ENCODE measurements around the gene NECTIN3.

Gene NECTIN3

DNA sequence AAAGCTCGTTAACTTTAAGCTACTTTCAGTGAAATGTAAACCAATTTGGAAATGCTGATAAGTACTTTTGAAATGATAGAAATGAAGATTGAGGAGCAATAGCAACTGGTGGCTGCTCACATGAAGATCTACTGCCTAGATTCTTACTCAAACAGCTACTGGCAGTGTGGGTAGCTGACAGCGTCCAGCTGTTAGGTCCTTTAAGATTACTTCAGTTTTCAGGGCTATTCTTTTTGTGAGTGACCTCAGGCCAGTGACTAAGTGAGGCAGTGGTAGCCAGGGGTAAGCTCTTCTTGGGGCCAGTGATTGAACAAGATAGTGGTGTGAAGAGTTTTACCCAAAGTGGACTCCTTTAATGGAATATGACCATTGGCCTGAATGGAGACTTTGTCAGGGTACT, 41.3 kb downstream of the NECTIN3 start:
- DNase-seq = no peak

DNA sequence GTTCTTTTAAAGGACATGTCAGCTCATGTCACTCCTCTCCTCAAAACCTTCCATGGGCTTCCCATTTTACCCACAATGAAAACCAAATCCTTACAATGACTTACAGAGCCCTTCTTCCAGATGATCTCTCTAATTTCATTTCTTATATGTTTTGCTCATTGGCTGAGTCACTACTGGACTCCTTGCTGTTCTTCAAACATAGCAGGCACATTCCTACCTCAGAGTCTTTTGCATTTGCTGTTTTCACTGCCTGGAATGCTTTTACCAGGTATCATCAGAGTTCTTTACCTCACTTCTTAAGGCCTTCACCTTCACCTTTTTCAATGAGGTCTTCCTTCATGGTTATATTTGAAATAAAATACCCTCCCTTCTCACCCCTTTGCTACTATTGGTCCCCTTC, 57.3 kb downstream of the NECTIN3 start:
- no peak for DNase-seq
- TF ChIP-seq GATA1 (IDR thresholded peaks at IDR 0.05; ENCODE audit: low read depth, low read length) (no peak), POLR2A (IDR thresholded peaks at IDR 0.05; ENCODE audit: low read length) (no peak)

More for the DNA sequence above, 41.3 kb downstream of the NECTIN3 start:
- TF ChIP-seq GATA1 (IDR thresholded peaks at IDR 0.05; ENCODE audit: low read depth, low read length) (no peak), POLR2A (IDR thresholded peaks at IDR 0.05; ENCODE audit: low read length) (no peak)

- TF ChIP-seq GATA1 (IDR thresholded peaks at IDR 0.05; ENCODE audit: low read depth, low read length) (no peak), POLR2A (IDR thresholded peaks at IDR 0.05; ENCODE audit: low read length) (no peak)
- no peak for DNase-seq
Observed at GRCh38 chr3:111130827-111131226, 59.2 kb downstream of the NECTIN3 start.

GRCh38 chr3:111134302-111134701, 62.7 kb downstream of the NECTIN3 start:
- no peak for TF ChIP-seq POLR2A (IDR thresholded peaks at IDR 0.05; ENCODE audit: low read length)
- no peak for TF ChIP-seq GATA1 (IDR thresholded peaks at IDR 0.05; ENCODE audit: low read depth, low read length)

DNA sequence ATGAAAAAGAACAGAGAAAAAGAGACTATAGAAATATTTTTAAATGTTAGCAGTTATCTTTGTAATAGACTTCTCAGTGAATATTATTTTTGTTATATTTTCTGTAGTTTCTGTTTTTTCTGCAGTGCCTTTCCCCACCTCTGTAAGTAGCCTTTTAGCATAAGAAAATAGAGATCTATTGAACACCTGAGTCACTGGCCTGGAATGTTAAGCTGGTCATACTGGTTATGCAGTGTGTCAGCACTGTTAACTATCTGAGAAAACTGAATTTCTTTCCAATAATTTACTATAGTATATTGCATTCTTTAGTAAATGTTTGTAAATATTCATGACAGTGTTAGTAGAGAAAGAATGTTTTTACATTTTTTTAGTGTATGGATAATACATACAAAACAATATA, 79.8 kb downstream of the NECTIN3 start:
- DNase-seq = no peak
- TF ChIP-seq GATA1 (IDR thresholded peaks at IDR 0.05; ENCODE audit: low read depth, low read length) = no peak
- no peak for TF ChIP-seq POLR2A (IDR thresholded peaks at IDR 0.05; ENCODE audit: low read length)

More at GRCh38 chr3:111134302-111134701, 62.7 kb downstream of the NECTIN3 start:
- no peak for DNase-seq

- DNase-seq = no peak
- TF ChIP-seq GATA1 (IDR thresholded peaks at IDR 0.05; ENCODE audit: low read depth, low read length) = no peak
- TF ChIP-seq POLR2A (IDR thresholded peaks at IDR 0.05; ENCODE audit: low read length) = no peak
Observed at GRCh38 chr3:111152496-111152895, 80.9 kb downstream of the NECTIN3 start.

GRCh38 chr3:111156517-111156916, 84.9 kb downstream of the NECTIN3 start:
- DNase-seq = no peak
- no peak for TF ChIP-seq GATA1 (IDR thresholded peaks at IDR 0.05; ENCODE audit: low read depth, low read length)
- TF ChIP-seq POLR2A (IDR thresholded peaks at IDR 0.05; ENCODE audit: low read length) = no peak

DNA sequence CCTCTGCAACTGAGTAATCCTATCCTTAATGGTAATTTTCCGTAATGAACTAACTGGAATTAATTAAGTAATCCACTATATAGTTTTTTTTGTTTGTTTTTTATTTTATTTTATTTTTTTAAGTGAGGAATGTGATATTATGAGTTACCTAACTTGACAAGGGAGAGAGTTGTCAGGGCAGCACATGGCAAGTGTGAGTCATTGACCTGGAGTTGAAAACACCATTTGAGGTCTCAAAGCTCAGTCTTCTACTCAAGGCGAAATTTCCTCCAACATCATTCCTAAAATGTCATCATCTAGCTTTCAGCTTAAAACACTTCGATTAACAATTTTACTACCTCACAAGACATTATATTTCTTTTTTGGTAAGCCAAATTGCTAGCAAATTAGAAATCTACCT, 87.8 kb downstream of the NECTIN3 start:
- no peak for DNase-seq
- TF ChIP-seq POLR2A (IDR thresholded peaks at IDR 0.05; ENCODE audit: low read length) = no peak
- TF ChIP-seq GATA1 (IDR thresholded peaks at IDR 0.05; ENCODE audit: low read depth, low read length) = no peak

GRCh38 chr3:111164621-111165020, 93.0 kb downstream of the NECTIN3 start:
- TF ChIP-seq GATA1 (IDR thresholded peaks at IDR 0.05; ENCODE audit: low read depth, low read length) = no peak
- no peak for TF ChIP-seq POLR2A (IDR thresholded peaks at IDR 0.05; ENCODE audit: low read length)
- DNase-seq = no peak

GRCh38 chr3:111165411-111165810, 93.8 kb downstream of the NECTIN3 start:
- TF ChIP-seq POLR2A (IDR thresholded peaks at IDR 0.05; ENCODE audit: low read length) (no peak), GATA1 (IDR thresholded peaks at IDR 0.05; ENCODE audit: low read depth, low read length) (no peak)
- no peak for DNase-seq

GRCh38 chr3:111173328-111173900, 101.8 kb downstream of the NECTIN3 start:
- no peak for DNase-seq
- TF ChIP-seq GATA1 (IDR thresholded peaks at IDR 0.05; ENCODE audit: low read depth, low read length) (no peak), POLR2A (IDR thresholded peaks at IDR 0.05; ENCODE audit: low read length) (no peak)

DNA sequence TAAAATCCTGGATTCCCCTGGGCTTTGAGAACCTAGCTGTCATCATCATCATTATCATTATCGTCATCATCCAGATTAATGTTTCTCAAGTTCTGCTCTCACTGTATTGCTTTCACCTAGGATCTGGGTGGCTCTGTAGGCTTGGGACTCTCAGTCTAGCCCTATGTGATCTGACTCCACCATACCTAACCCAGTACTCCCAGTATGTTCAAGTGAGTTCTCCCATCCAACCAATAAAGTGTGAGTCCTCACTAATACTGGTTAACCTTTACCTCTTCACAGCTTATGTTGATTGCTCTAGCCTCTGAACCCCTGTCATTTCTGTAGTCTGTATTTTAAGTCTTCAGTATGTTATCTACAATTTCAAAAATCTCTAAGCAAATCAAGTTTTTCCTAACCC, 102.3 kb downstream of the NECTIN3 start:
- TF ChIP-seq GATA1 (IDR thresholded peaks at IDR 0.05; ENCODE audit: low read depth, low read length) (no peak), POLR2A (IDR thresholded peaks at IDR 0.05; ENCODE audit: low read length) (no peak)
- DNase-seq = no peak

- TF ChIP-seq POLR2A (IDR thresholded peaks at IDR 0.05; ENCODE audit: low read length) (no peak), GATA1 (IDR thresholded peaks at IDR 0.05; ENCODE audit: low read depth, low read length) (no peak)
- no peak for DNase-seq
Observed at GRCh38 chr3:111190518-111190917, 118.9 kb downstream of the NECTIN3 start.

- TF ChIP-seq POLR2A (IDR thresholded peaks at IDR 0.05; ENCODE audit: low read length) (no peak), GATA1 (IDR thresholded peaks at IDR 0.05; ENCODE audit: low read depth, low read length) (no peak)
- DNase-seq = no peak
Observed at GRCh38 chr3:111193472-111193871, 121.9 kb downstream of the NECTIN3 start.

DNA sequence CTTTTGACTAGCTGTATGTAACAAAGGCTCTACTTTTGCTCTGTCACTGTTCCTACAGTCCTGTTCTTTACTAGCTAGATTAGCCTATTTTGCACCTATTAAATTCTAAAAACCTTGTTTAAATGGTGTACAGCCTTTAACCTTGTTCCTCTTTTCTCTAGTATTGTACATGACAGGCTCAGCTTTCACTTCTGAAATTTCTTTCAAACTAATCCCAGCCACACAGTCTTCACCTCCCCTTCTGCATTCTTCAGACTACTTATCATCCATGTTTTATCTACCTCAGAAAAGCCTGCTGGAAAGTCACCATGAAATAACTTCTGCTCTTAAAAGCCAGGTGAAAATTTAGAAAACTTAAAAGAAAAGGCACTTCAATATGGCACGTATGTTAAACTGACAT, 122.4 kb downstream of the NECTIN3 start:
- no peak for TF ChIP-seq GATA1 (IDR thresholded peaks at IDR 0.05; ENCODE audit: low read depth, low read length)
- no peak for TF ChIP-seq POLR2A (IDR thresholded peaks at IDR 0.05; ENCODE audit: low read length)
- DNase-seq = no peak

DNA sequence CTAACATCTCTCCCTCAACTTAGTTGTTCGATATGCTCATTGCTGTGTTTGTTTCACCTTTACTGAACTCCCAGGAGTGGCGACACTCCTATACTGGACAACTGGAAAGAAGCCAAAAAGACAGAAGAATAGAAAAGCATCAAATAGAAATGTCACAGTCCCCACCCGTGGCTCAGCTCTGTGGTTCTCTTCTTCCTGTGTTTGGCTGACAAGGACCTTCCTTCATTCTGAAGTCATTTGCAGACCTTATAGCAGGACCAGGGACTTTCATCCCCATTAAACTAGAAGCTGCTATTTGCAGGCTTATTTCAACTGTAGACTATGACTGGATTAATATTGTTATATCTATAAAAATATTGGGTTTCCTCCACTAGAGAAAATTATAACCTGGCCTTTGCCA, 125.9 kb downstream of the NECTIN3 start:
- TF ChIP-seq GATA1 (IDR thresholded peaks at IDR 0.05; ENCODE audit: low read depth, low read length) = no peak
- no peak for TF ChIP-seq POLR2A (IDR thresholded peaks at IDR 0.05; ENCODE audit: low read length)
- no peak for DNase-seq
